ENCODE data around the gene CES1.

GRCh38 chr16:55817236-55817912 lies 15.5 kb downstream of the CES1 start:
- TF ChIP-seq, protein P1, sequence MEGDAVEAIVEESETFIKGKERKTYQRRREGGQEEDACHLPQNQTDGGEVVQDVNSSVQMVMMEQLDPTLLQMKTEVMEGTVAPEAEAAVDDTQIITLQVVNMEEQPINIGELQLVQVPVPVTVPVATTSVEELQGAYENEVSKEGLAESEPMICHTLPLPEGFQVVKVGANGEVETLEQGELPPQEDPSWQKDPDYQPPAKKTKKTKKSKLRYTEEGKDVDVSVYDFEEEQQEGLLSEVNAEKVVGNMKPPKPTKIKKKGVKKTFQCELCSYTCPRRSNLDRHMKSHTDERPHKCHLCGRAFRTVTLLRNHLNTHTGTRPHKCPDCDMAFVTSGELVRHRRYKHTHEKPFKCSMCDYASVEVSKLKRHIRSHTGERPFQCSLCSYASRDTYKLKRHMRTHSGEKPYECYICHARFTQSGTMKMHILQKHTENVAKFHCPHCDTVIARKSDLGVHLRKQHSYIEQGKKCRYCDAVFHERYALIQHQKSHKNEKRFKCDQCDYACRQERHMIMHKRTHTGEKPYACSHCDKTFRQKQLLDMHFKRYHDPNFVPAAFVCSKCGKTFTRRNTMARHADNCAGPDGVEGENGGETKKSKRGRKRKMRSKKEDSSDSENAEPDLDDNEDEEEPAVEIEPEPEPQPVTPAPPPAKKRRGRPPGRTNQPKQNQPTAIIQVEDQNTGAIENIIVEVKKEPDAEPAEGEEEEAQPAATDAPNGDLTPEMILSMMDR (conservative IDR thresholded peaks at IDR 0.05), result no peak
- no peak for TF ChIP-seq ZFX (IDR thresholded peaks at IDR 0.05)

Measured in C4-2B (cell line).